ENCODE data around the gene DHRSX. TPM values are rescaled to one million over a fixed set of nuclear protein-coding genes. Genes with fewer than 3 reads are reported as not detected.

DHRSX gene
- total and polyA plus RNA-seq, 2 donors (not counting 3 experiments of a cell fraction or from before 2014, with no cell fraction given): 27.1 to 37.7 TPM

DNA sequence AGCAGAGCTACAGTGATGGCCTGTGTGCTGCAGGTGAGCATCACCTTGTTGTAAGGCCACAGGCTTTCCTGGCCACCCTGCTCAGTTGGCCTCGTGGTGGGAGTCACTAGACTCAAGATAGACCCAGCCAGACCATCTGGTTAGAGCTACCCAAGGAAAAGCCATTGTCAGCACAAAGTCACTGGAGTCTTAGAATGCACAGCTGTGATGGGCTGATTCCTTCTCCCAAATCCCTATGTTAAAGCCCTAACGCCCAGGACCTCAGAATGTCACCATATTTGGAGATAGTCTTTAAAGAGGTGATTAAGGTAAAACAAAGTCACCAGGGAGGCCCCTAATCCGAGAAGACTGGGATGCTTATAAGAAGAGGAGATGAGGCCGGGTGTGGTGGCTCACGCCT is 173.4 kb downstream of the DHRSX start:
- CTCF ChIA-PET: no interaction called here
- POLR2A ChIA-PET: no interaction called here
- H3K9me1 ChIP-seq (replicated peaks; ENCODE audit: control insufficient read depth, extremely low read depth, insufficient read depth, low read length): no peaks in the 10 kb centered on the region

DNA sequence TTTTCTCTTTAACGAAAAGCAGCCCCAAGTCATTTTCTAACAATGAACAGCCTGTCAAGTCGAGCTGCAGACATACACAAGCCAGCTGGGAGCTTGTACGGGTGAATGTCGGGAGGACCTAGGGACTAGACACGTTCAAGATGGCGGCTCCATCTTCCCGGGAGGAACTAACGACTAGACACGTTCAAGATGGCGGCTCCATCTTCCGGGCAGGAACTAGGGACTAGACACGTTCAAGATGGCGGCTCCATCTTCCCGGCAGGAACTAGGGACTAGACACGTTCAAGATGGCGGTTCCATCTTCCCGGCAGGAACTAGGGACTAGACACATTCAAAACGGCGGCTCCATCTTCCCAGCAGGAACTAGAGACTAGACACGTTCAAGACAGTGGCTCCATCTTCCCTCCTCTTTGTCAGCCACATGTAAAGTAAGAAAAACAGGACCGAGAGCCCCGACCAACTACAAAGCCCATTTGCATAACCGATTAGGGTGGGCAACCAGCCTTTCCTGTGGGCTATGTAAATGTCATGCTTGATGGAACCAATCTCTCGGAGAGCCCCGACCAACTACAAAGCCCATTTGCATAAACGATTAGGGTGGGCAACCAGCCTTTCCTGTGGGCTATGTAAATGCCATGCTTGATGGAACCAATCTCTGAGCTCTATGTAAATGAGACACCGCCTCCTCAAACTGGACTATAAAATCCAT is 175.5 kb downstream of the DHRSX start:
- POLR2A ChIA-PET: no interaction called here
- H3K27me3 ChIP-seq (ENCODE audit: control insufficient read depth in 2 of 2, insufficient read depth in 2 of 2, low read length in 2 of 2): no peaks in the 10 kb centered on the region
- H3K4me3 ChIP-seq (replicated peaks in 1 of 3; ENCODE audit: insufficient read depth in 1 of 3, low read depth in 1 of 3, low read length in 3 of 3): peak overlapping the region in 1 of 3 experiments; percentile 18
- no peak for TF ChIP-seq GATA2 (IDR thresholded peaks at IDR 0.05; ENCODE audit: insufficient read depth, insufficient read length, low read depth, low read length)
- TF ChIP-seq, protein P1, sequence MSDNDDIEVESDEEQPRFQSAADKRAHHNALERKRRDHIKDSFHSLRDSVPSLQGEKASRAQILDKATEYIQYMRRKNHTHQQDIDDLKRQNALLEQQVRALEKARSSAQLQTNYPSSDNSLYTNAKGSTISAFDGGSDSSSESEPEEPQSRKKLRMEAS (IDR thresholded peaks at IDR 0.05; ENCODE audit: insufficient read depth, insufficient read length): no peak
- no peak for TF ChIP-seq EZH2 (IDR thresholded peaks at IDR 0.05; ENCODE audit: borderline replicate concordance, low read depth, low read length, severe bottlenecking)
- no peak for TF ChIP-seq FOS (IDR thresholded peaks at IDR 0.05; ENCODE audit: borderline replicate concordance, insufficient read depth, low read length)
- no peak for TF ChIP-seq JUN (IDR thresholded peaks at IDR 0.05; ENCODE audit: borderline replicate concordance, insufficient read depth, insufficient read length, low read depth)
- TF ChIP-seq, protein P2, sequence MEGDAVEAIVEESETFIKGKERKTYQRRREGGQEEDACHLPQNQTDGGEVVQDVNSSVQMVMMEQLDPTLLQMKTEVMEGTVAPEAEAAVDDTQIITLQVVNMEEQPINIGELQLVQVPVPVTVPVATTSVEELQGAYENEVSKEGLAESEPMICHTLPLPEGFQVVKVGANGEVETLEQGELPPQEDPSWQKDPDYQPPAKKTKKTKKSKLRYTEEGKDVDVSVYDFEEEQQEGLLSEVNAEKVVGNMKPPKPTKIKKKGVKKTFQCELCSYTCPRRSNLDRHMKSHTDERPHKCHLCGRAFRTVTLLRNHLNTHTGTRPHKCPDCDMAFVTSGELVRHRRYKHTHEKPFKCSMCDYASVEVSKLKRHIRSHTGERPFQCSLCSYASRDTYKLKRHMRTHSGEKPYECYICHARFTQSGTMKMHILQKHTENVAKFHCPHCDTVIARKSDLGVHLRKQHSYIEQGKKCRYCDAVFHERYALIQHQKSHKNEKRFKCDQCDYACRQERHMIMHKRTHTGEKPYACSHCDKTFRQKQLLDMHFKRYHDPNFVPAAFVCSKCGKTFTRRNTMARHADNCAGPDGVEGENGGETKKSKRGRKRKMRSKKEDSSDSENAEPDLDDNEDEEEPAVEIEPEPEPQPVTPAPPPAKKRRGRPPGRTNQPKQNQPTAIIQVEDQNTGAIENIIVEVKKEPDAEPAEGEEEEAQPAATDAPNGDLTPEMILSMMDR (IDR thresholded peaks at IDR 0.05; ENCODE audit: extremely low read depth in 1 of 2, insufficient read depth in 1 of 2, low read depth in 1 of 2, low read length in 2 of 2): no peak
- no peak for TF ChIP-seq POLR2A (IDR thresholded peaks at IDR 0.05; ENCODE audit: low read depth, low read length)
- TF ChIP-seq POLR2AphosphoS5 (IDR thresholded peaks at IDR 0.05; ENCODE audit: insufficient read depth, low read depth, low read length): no peak
- TF ChIP-seq MYC (IDR thresholded peaks at IDR 0.05; ENCODE audit: low read depth, low read length): no peak
- H4K20me1 ChIP-seq (replicated peaks; ENCODE audit: control insufficient read depth, extremely low read depth, insufficient read depth, low read length): no peaks in the 10 kb centered on the region
- intact Hi-C loops (cut with micrococcal nuclease) (no loop called here), dilution Hi-C loops (cut with MboI; ENCODE audit: extremely low pct_ligation_motif_present, low sequenced_read_pairs) (no loop called here)
- DNase-seq (ENCODE audit: low read depth, low spot score) (peak; percentile 55), FAIRE-seq (peak; percentile 80)
- H3K4me2 ChIP-seq (ENCODE audit: insufficient read depth, low read length): no peak overlapping the region
- no peak overlapping the region for H3K27ac ChIP-seq (ENCODE audit: insufficient read depth, low read depth, low read length)
- H3K9me3 ChIP-seq (replicated peaks; ENCODE audit: control insufficient read depth, insufficient read depth, low read length): no peaks in the 10 kb centered on the region
- no TSS peak for BruUV-seq (replicated peaks)
- no peak overlapping the region for H2AFZ ChIP-seq (ENCODE audit: low read depth, low read length)
- CTCF ChIA-PET: no interaction called here
- no peak overlapping the region for H3K9ac ChIP-seq (replicated peaks; ENCODE audit: extremely low read depth, insufficient read depth, low read length)
- H3K79me2 ChIP-seq (ENCODE audit: control insufficient read depth, insufficient read depth, low read length): no peaks in the 10 kb centered on the region
- H3K9me1 ChIP-seq (replicated peaks; ENCODE audit: control insufficient read depth, extremely low read depth, insufficient read depth, low read length): no peaks in the 10 kb centered on the region
- H3K4me1 ChIP-seq (ENCODE audit: control insufficient read depth, extremely low read depth, insufficient read depth, low read length): no peaks in the 10 kb centered on the region
- no peaks in the 10 kb centered on the region for H3K36me3 ChIP-seq (ENCODE audit: control insufficient read depth in 2 of 2, extremely low read depth in 1 of 2, insufficient read depth in 2 of 2, low read length in 2 of 2)

More for the DNA sequence above, 173.4 kb downstream of the DHRSX start:
- Histone ChIP-seq H3K36me3 (ENCODE audit: control insufficient read depth in 2 of 2, extremely low read depth in 1 of 2, insufficient read depth in 2 of 2, low read length in 2 of 2) (no peaks in the 10 kb centered on the region), H3K27me3 (ENCODE audit: control insufficient read depth in 2 of 2, insufficient read depth in 2 of 2, low read length in 2 of 2) (no peaks in the 10 kb centered on the region), H3K9me3 (replicated peaks; ENCODE audit: control insufficient read depth, insufficient read depth, low read length) (no peaks in the 10 kb centered on the region), H4K20me1 (replicated peaks; ENCODE audit: control insufficient read depth, extremely low read depth, insufficient read depth, low read length) (no peaks in the 10 kb centered on the region), H3K27ac (ENCODE audit: insufficient read depth, low read depth, low read length) (no peak overlapping the region), H3K4me3 (replicated peaks in 1 of 3; ENCODE audit: insufficient read depth in 1 of 3, low read depth in 1 of 3, low read length in 3 of 3) (no peak overlapping the region), H3K4me2 (ENCODE audit: insufficient read depth, low read length) (no peak overlapping the region), H2AFZ (ENCODE audit: low read depth, low read length) (no peak overlapping the region), H3K9ac (replicated peaks; ENCODE audit: extremely low read depth, insufficient read depth, low read length) (no peak overlapping the region), H3K4me1 (ENCODE audit: control insufficient read depth, extremely low read depth, insufficient read depth, low read length) (no peaks in the 10 kb centered on the region), H3K79me2 (ENCODE audit: control insufficient read depth, insufficient read depth, low read length) (no peaks in the 10 kb centered on the region)
- no peak for DNase-seq (ENCODE audit: low read depth, low spot score)
- no TSS peak for BruUV-seq (replicated peaks)
- no peak for FAIRE-seq
- dilution Hi-C loops (cut with MboI; ENCODE audit: extremely low pct_ligation_motif_present, low sequenced_read_pairs) (no loop called here), intact Hi-C loops (cut with micrococcal nuclease) (no loop called here)
- TF ChIP-seq, protein P1 (IDR thresholded peaks at IDR 0.05; ENCODE audit: insufficient read depth, insufficient read length): no peak
- TF ChIP-seq POLR2A (IDR thresholded peaks at IDR 0.05; ENCODE audit: low read depth, low read length) (no peak), JUN (IDR thresholded peaks at IDR 0.05; ENCODE audit: borderline replicate concordance, insufficient read depth, insufficient read length, low read depth) (no peak), POLR2AphosphoS5 (IDR thresholded peaks at IDR 0.05; ENCODE audit: insufficient read depth, low read depth, low read length) (no peak), EZH2 (IDR thresholded peaks at IDR 0.05; ENCODE audit: borderline replicate concordance, low read depth, low read length, severe bottlenecking) (no peak), GATA2 (IDR thresholded peaks at IDR 0.05; ENCODE audit: insufficient read depth, insufficient read length, low read depth, low read length) (no peak), MYC (IDR thresholded peaks at IDR 0.05; ENCODE audit: low read depth, low read length) (no peak), FOS (IDR thresholded peaks at IDR 0.05; ENCODE audit: borderline replicate concordance, insufficient read depth, low read length) (no peak)

Measured in endothelial cell of umbilical vein (primary cell).